GM13977 (cell line): ENCODE results near the gene PCOLCE2.

Experiments
- DNase-seq: peaks from one replicate; pipeline ENCODE4 v3.0.0; 2012; ENCODE audit warnings: low spot score
- in situ Hi-C: fragments of 300-500 bp; cut with MboI; formaldehyde crosslinking; loops from one replicate; pipeline ENCODE4 v1.12.0; 2022; ENCODE audit warnings: low sequenced_read_pairs, low pct_unique_long_range_greater_than_20kb, mixed read lengths, inconsistent platforms; ENCODE audit not compliant: unreplicated experiment
- TF ChIP-seq, protein P1 (sequence below): IDR thresholded peaks from 2 replicates; pipeline ENCODE4 v1.5.1; 2012; ENCODE audit warnings: mild to moderate bottlenecking, control low read depth; ENCODE audit not compliant: insufficient read depth; ENCODE audit errors: extremely low read depth, missing control alignments

PCOLCE2 gene

DNA sequence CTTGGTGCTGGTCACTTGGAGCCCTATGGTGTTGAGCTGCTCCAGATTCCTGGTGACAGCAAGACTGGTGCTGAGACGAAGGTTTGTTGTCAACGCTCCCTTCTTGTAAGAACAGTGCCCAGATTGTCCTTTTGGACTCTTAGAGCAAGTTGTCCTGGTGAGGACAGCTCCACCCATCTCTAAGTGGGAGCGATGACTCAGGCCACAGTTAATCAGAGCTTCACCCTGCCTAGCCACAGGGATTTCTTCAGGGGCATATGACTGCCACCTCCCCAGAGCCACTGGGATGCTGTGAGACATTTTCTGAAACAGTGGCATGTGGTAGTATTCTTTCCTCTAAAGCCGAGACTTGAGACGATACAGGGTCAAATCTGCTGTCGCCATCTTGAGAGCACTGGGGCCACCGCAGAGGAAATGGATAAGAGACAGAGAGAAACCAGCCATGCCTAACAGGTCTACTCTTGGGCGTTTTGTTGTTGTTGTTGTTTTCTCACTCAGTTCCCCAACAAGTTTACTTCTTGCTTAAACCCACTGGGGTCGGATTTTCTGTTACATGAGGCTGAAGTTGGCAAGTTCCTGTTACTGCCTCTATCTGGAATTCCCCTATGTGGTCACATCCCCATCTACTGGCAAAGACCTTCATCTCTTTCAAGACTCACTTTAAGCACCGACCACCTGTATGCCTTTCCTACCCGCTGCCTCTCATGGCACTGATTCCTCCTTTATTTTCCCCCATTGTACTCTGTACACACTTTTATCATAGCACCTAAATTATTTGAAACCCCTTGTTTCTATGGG, 16.0 kb upstream of the PCOLCE2 start:
- DNase-seq: peak; percentile 44
- TF ChIP-seq, protein P1, sequence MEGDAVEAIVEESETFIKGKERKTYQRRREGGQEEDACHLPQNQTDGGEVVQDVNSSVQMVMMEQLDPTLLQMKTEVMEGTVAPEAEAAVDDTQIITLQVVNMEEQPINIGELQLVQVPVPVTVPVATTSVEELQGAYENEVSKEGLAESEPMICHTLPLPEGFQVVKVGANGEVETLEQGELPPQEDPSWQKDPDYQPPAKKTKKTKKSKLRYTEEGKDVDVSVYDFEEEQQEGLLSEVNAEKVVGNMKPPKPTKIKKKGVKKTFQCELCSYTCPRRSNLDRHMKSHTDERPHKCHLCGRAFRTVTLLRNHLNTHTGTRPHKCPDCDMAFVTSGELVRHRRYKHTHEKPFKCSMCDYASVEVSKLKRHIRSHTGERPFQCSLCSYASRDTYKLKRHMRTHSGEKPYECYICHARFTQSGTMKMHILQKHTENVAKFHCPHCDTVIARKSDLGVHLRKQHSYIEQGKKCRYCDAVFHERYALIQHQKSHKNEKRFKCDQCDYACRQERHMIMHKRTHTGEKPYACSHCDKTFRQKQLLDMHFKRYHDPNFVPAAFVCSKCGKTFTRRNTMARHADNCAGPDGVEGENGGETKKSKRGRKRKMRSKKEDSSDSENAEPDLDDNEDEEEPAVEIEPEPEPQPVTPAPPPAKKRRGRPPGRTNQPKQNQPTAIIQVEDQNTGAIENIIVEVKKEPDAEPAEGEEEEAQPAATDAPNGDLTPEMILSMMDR: no peak
- in situ Hi-C loops: no loop called here

DNA sequence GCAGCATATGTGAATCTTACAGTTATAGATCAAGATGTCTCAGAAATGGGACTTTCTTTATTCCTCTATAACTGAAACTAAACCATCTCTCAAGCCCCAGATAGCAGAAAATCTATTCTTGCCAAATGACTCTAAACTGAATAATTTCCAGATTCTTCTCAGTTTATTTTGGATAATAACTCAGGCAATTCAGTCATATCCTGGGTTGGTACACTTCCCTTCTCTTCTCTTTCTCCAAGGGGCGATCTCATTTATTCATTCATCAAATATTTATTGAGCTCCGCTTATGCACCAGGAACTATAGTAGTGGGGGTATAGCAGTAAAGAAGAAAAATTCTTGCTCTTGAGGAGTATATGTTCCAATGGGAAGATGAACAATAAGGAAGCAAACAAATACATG, 13.5 kb upstream of the PCOLCE2 start:
- in situ Hi-C loops: no loop called here
- TF ChIP-seq, protein P1: no peak
- no peak for DNase-seq

DNA sequence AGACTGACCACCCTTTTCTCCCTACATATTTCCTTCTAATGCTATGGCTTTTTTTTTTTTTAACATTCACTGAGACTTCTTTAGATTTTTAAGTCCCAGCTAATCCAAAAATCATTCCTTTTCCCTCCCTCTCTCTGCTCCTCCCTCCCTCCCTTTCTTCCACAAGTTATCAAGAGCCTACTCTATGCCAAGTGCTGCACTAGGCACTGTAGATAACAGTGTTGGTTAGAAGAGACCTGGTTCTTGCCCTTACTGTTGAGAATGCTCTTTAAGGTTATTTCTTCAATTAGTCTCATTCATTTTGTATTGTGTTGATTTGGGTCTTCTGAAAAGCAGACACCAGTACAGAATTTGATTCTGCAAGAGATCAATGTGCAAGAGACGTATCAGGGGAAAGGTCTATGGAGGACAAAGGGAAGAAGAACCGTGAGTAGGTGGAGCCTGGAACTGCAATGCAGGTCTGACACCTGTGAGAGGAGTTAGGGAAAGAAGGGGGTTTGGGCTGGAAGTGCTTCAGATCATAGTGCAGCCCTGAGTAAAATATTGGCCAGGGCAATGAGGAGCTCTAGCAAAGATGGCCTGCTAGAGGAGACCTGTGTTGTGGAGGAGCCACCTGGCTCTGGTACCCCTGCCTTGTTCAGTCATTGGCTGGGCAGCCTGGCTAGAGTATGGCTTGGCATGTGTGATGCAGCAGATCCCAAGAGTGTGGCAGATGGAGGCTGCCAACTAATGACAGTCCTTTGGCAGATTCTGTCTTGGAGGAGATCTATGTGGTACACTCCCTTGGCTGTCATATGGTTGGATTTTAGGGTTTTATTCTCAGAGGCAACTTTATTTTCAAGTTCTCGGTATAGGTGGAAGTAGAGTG, 9.7 kb upstream of the PCOLCE2 start:
- no peak for DNase-seq
- TF ChIP-seq, protein P1: no peak
- in situ Hi-C loops: no loop called here

DNA sequence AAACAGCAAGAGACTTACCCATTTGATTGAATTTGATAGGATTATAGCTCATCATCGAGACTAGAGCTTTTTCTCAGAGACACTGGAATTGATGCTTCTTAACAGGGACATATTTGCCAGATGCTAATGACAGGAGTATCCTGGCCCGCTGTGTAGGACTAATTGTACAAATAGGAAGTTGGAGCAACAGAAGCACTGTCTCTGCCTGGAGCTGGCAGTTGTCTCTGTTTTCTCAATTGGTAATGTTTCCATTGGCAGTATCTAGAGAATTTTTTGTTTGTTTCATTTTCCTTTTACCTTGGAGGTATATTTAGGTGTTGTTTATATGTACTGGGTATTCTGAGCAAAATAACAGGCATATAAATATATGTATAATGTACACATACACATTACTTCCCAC, 8.9 kb upstream of the PCOLCE2 start:
- TF ChIP-seq, protein P1: no peak
- in situ Hi-C loops: no loop called here
- no peak for DNase-seq

DNA sequence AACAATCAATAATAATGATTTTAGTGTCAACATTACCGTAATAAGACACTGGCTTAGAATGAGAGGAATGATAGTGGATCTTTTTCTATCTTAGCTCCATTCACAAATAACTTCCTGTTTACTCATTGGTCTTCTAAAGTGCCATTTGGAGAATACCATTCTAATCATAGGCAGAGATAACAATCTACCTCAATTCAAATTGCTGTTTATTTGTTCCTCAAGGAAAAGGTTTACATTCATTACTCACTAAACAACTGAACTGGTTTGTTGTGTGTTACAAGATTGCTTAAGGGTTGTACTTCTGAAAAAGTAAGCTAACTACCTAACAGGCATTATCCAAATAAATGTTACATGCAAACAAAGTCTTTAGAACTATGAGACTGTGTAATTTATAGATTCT, 8.1 kb upstream of the PCOLCE2 start:
- DNase-seq: no peak
- TF ChIP-seq, protein P1: no peak
- in situ Hi-C loops: no loop called here

DNA sequence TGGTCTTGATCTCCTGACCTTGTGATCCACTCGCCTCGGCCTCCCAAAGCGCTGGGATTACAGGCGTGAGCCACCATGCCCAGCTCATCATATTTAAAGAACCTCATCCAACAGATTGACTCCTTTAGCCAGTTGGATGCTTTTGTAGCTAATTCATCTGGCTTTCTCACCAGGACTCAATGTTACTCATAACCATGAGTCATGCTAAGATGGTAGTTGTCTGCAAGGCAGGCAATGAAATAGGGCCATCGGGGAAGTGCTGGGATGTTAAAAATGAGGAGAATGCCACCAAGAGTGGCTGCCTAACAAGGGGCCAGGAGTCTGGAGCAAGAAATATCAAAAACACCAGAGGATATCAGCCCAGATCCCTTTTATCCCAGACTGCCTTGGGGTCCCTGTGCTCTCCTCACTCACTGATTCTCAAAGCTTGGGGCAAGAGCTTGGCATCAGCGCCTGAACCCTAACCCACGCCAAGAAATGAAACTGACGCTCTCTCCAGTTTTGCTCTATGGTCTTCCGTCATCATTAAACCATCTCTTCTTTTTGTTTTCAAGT, 7.4 kb upstream of the PCOLCE2 start:
- in situ Hi-C loops: no loop called here
- TF ChIP-seq, protein P1: no peak
- no peak for DNase-seq
